K562 (cell line): ENCODE measurements around the gene EFCAB5. TPM values are rescaled to one million over a fixed set of nuclear protein-coding genes. Genes with fewer than 3 reads are reported as not detected.

ENCODE experiments used
- ATAC-seq: fragments of 200-7000 bp; cut with Tn5 transposase; 3 replicates; pipeline ENCODE4 v1.9.1; 2020; ENCODE audit warnings: moderate library complexity
- BruUV-seq: library from RNA; stranded (reverse); fragments of 400-500 nt; replicated peaks from 2 replicates; lab custom pipeline; 2021; lab: Mats Ljungman, UMichigan
- CTCF ChIA-PET: fragments of 300-600 bp; formaldehyde crosslinking; extraction: SDS; loops from one replicate; lab custom pipeline; 2021; ENCODE audit warnings: low intra/inter-chr PET ratio; lab: Yijun Ruan, JAX
- POLR2A ChIA-PET: fragments of 300-600, 350-650 bp; sonication (Branson Sonifier 250); formaldehyde crosslinking; extraction: SDS; loops from one replicate; lab custom pipeline; 2021; ENCODE audit warnings: antibody characterized with exemption, inconsistent platforms; lab: Yijun Ruan, JAX
- DNase-seq, 4 experiments: peaks; one replicate each; pipeline versions ENCODE4 v3.0.0 to v3.0.0-alpha.2; 2011 to 2018; ENCODE audit warnings: low spot score in 3 of 4, mixed read lengths in 3 of 4; ENCODE audit errors: extremely low read depth in 1 of 4
- FAIRE-seq: peaks from 2 replicates; lab custom pipeline; 2011; peaks lifted over from hg19 to GRCh38; lab: Jason Lieb, UNC
- H2AFZ ChIP-seq: 2 replicates; pipeline ENCODE4 v1.6.0; 2011; ENCODE audit warnings: low read depth, low read length, control low read depth, inconsistent platforms
- H3K27ac ChIP-seq: fragments of 200-600 bp; 3 replicates; pipeline ENCODE4 v1.8.0; 2011; ENCODE audit warnings: low read depth, mild to moderate bottlenecking, control low read depth, inconsistent platforms, low read length, moderate library complexity, mixed read lengths; ENCODE audit errors: extremely low read depth
- H3K27me3 ChIP-seq, 2 experiments: fragments of 300-600 bp in 1 of 2; 2 replicates in 1 of 2; 3 replicates in 1 of 2; pipeline versions ENCODE4 v1.6.0 to v1.8.0; 2011; ENCODE audit warnings: inconsistent platforms in 2 of 2, low read length in 2 of 2, mild to moderate bottlenecking in 1 of 2, mixed read lengths in 1 of 2, moderate library complexity in 1 of 2; ENCODE audit not compliant: control insufficient read depth in 2 of 2, insufficient read depth in 2 of 2
- H3K36me3 ChIP-seq: fragments of 300-600 bp; 3 replicates; pipeline ENCODE4 v1.8.0; 2011; ENCODE audit warnings: mild to moderate bottlenecking, low read length, inconsistent platforms; ENCODE audit not compliant: control insufficient read depth, insufficient read depth
- H3K4me1 ChIP-seq, 2 experiments: fragments of 200-600 bp in 1 of 2; replicated peaks in 1 of 2; 2 replicates in 1 of 2; 3 replicates in 1 of 2; pipeline versions ENCODE4 v1.5.1 to v1.8.0; 2011; ENCODE audit warnings: inconsistent platforms in 2 of 2, low read length in 2 of 2, mild to moderate bottlenecking in 1 of 2, mixed read lengths in 1 of 2, moderate library complexity in 1 of 2; ENCODE audit not compliant: control insufficient read depth in 2 of 2, insufficient read depth in 2 of 2
- H3K4me2 ChIP-seq: 2 replicates; pipeline ENCODE4 v1.6.1; 2011; ENCODE audit warnings: low read length, control low read depth, inconsistent platforms, mixed read lengths; ENCODE audit not compliant: insufficient read depth
- H3K4me3 ChIP-seq: fragments of 200-600 bp; sonication (generic), shearing (Covaris generic); 2 replicates; pipeline ENCODE4 v1.5.1; 2016; ENCODE audit warnings: control low read depth, inconsistent platforms
- H3K79me2 ChIP-seq: fragments of 200-600 bp; 3 replicates; pipeline ENCODE4 v1.8.0; 2011; ENCODE audit warnings: low read length, inconsistent platforms; ENCODE audit not compliant: control insufficient read depth, insufficient read depth
- H3K9ac ChIP-seq, 2 experiments: 2 replicates each; pipeline versions ENCODE4 v1.6.0 to v1.6.1; 2011; ENCODE audit warnings: low read depth in 2 of 2, low read length in 2 of 2, control low read depth in 1 of 2, inconsistent platforms in 1 of 2, mild to moderate bottlenecking in 1 of 2, mixed read lengths in 1 of 2; ENCODE audit not compliant: insufficient read depth in 1 of 2
- H3K9me1 ChIP-seq: one replicate; pipeline ENCODE4 v1.6.0; 2011; ENCODE audit warnings: inconsistent platforms, mild to moderate bottlenecking, low read length, moderate library complexity; ENCODE audit not compliant: control insufficient read depth, insufficient read depth
- H3K9me3 ChIP-seq: replicated peaks from 2 replicates; pipeline ENCODE4 v1.5.1; 2011; ENCODE audit warnings: low read depth, low read length, inconsistent platforms; ENCODE audit not compliant: control insufficient read depth, insufficient read depth
- H4K20me1 ChIP-seq: replicated peaks from 2 replicates; pipeline ENCODE4 v1.6.1; 2011; ENCODE audit warnings: low read length, inconsistent platforms, mixed read lengths; ENCODE audit not compliant: control insufficient read depth, insufficient read depth
- FOXP1 ChIP-seq: sonication (generic); formaldehyde crosslinking; IDR thresholded peaks from 2 replicates; pipeline ENCODE4 v1.8.0; 2022; ENCODE audit warnings: mild to moderate bottlenecking, missing genetic modification reagents
- HOMEZ ChIP-seq: fragments of 250-450 bp; sonication (Bioruptor Pico); IDR thresholded peaks from 2 replicates; pipeline ENCODE4 v1.4.0; 2020; ENCODE audit warnings: mild to moderate bottlenecking, moderate library complexity
- L3MBTL2 ChIP-seq: fragments of 450-650 bp; IDR thresholded peaks from 2 replicates; pipeline ENCODE4 v1.6.1; 2016; ENCODE audit warnings: mild to moderate bottlenecking, moderate library complexity
- NFIX ChIP-seq: fragments of 250-450 bp; sonication (Bioruptor Pico); IDR thresholded peaks from 2 replicates; pipeline ENCODE4 v1.4.0; 2020; ENCODE audit warnings: low read depth, mild to moderate bottlenecking, moderate library complexity
- TRIM28 ChIP-seq: fragments of 450-650 bp; IDR thresholded peaks from 2 replicates; pipeline ENCODE4 v1.6.1; 2017
- VEZF1 ChIP-seq: fragments of 200-800 bp; sonication (Bioruptor generic); IDR thresholded peaks from 2 replicates; pipeline ENCODE4 v1.6.1; 2017; ENCODE audit warnings: missing genetic modification characterization, missing compliant biosample characterization
- YBX1 ChIP-seq: fragments of 450-650 bp; IDR thresholded peaks from 2 replicates; pipeline ENCODE4 v1.7.1; 2016; ENCODE audit warnings: mild to moderate bottlenecking
- ZNF146 ChIP-seq: IDR thresholded peaks from one replicate; pipeline ENCODE4 v1.6.1; 2018; ENCODE audit warnings: missing compliant biosample characterization; ENCODE audit not compliant: unreplicated experiment
- WGBS: fragments of 100-300 bp; shearing (Covaris generic); methylation state at CpG from one replicate; pipeline ENCODE4 v1.1.6; 2016; ENCODE audit warnings: low coverage, mixed read lengths; ENCODE audit not compliant: insufficient coverage; ENCODE audit errors: missing lambda C conversion rate; 5-methylcytosine and 5-hydroxymethylcytosine counted together
- in situ Hi-C: fragments of 300-500 bp; cut with MboI; formaldehyde crosslinking; loops from 4 replicates; pipeline ENCODE4 v1.15.0; 2018; ENCODE audit warnings: inconsistent platforms, mixed read lengths
- intact Hi-C: fragments of 100-400 bp; cut with micrococcal nuclease; formaldehyde crosslinking; loops from 2 replicates; pipeline ENCODE4 v1.14.2; 2022
- polyA plus RNA-seq, 8 experiments: library from polyadenylated mRNA; depleted of rRNA in 4 of 8; stranded (reverse) in 5 of 8; unstranded in 3 of 8; fragments of >200 nt; fragmentation: Nextera tagmentation in 2 of 8; fragmentation: Illumina TruSeq in 1 of 8; extraction: Ambion mirVana in 2 of 8; extraction: Trizol in 1 of 8; gene quantifications; 2 replicates each; pipeline versions ENCODE4 v1.2.1 to v1.2.3, GENCODE V29; 2011 to 2014; ENCODE audit warnings: inconsistent platforms in 1 of 8, missing spikeins in 1 of 8
- total RNA-seq, 7 experiments: library from RNA; depleted of rRNA in 6 of 7; stranded (reverse); fragments of >200 nt in 6 of 7; fragmentation: Illumina TruSeq in 2 of 7; extraction: Trizol in 2 of 7; gene quantifications; 2 replicates each; pipeline versions ENCODE4 v1.2.1 to v1.2.3, GENCODE V29; 2011 to 2021; ENCODE audit warnings: low replicate concordance in 1 of 7

The EFCAB5 gene
- total and polyA plus RNA-seq, 9 of the 15 experiments (the other 6 are each of a cell fraction or from before 2014, with no cell fraction given), result 0.06 to 0.11 TPM; not detected in 7

- 61% methylated on average over 6 of the region's 6 CpGs for WGBS
- CTCF ChIA-PET, result no interaction called here
- Histone ChIP-seq H3K79me2 (no peaks in the 10 kb centered on the region), H3K27ac (no peak overlapping the region), H2AFZ (no peak overlapping the region), H3K27me3 (no peaks in the 10 kb centered on the region), H3K9me1 (no peaks in the 10 kb centered on the region), H3K9me3 (no peaks in the 10 kb centered on the region; the same call in 1 of the 2 replicates), H3K4me1 (no peaks in the 10 kb centered on the region), H3K36me3 (no peaks in the 10 kb centered on the region), H4K20me1 (no peaks in the 10 kb centered on the region), H3K9ac (no peak overlapping the region), H3K4me3 (no peak overlapping the region), H3K4me2 (no peak overlapping the region)
- in situ Hi-C loops (loop anchor here (5.0 kb wide), 1 partner anchor 47 kb away; no protein-coding TSS in a partner anchor), intact Hi-C loops (no loop called here)
- POLR2A ChIA-PET, result interaction anchor here (1.2 kb wide), 1 partner anchor 37 kb away, joined by 3 read pairs; no protein-coding TSS in a partner anchor
- FAIRE-seq, result no peak
- TF ChIP-seq YBX1 (no peak), L3MBTL2 (no peak), FOXP1 (CRISPR knock-in tag) (no peak), VEZF1 (CRISPR knock-in tag) (no peak), NFIX (CRISPR knock-in tag) (no peak), ZNF146 (CRISPR knock-in tag) (no peak), HOMEZ (CRISPR knock-in tag) (no peak), TRIM28 (no peak)
- no peak for DNase-seq
- no TSS peak for BruUV-seq
- ATAC-seq, result no peak
Observed at GRCh38 chr17:29909236-29910003, 32.0 kb upstream of the EFCAB5 start.
